H9 (cell line): ENCODE data around the gene KIAA1586. TPM values are rescaled to one million over a fixed set of nuclear protein-coding genes. Genes with fewer than 3 reads are reported as not detected.

Source experiments
- DNase-seq: peaks from one replicate; pipeline ENCODE4 v3.0.0-alpha.2; 2017
- H2AFZ ChIP-seq: one replicate; pipeline ENCODE4 v1.6.1; 2013; ENCODE audit warnings: mild to moderate bottlenecking, low read length, control low read depth, moderate library complexity
- H2AK5ac ChIP-seq: 2 replicates; pipeline ENCODE4 v1.6.1; 2013; ENCODE audit warnings: low read length, control low read depth, mixed read lengths; ENCODE audit not compliant: insufficient read length
- H2BK120ac ChIP-seq: one replicate; pipeline ENCODE4 v1.6.1; 2013; ENCODE audit warnings: low read depth, mild to moderate bottlenecking, low read length, control low read depth, inconsistent platforms; ENCODE audit not compliant: poor library complexity, severe bottlenecking
- H2BK12ac ChIP-seq: 2 replicates; pipeline ENCODE4 v1.6.1; 2013; ENCODE audit warnings: low read length, control low read depth, mixed read lengths, low read depth; ENCODE audit not compliant: insufficient read length
- H2BK15ac ChIP-seq: 2 replicates; pipeline ENCODE4 v1.6.1; 2013; ENCODE audit warnings: low read depth, low read length, control low read depth
- H2BK20ac ChIP-seq: one replicate; pipeline ENCODE4 v1.6.1; 2013; ENCODE audit warnings: low read depth, mild to moderate bottlenecking, low read length, control low read depth, inconsistent platforms; ENCODE audit not compliant: poor library complexity, severe bottlenecking
- H2BK5ac ChIP-seq: 2 replicates; pipeline ENCODE4 v1.6.1; 2013; ENCODE audit warnings: low read length, control low read depth, mixed read lengths; ENCODE audit not compliant: insufficient read length
- H3K14ac ChIP-seq: 2 replicates; pipeline ENCODE4 v1.6.1; 2013; ENCODE audit warnings: low read length, control low read depth; ENCODE audit not compliant: insufficient read depth
- H3K18ac ChIP-seq: 2 replicates; pipeline ENCODE4 v1.6.1; 2013; ENCODE audit warnings: low read depth, mild to moderate bottlenecking, mixed read lengths, low read length, control low read depth; ENCODE audit not compliant: insufficient read length
- H3K23ac ChIP-seq: 2 replicates; pipeline ENCODE4 v1.6.1; 2013; ENCODE audit warnings: low read length, control low read depth, mixed read lengths, low read depth; ENCODE audit not compliant: insufficient read length
- H3K23me2 ChIP-seq: 2 replicates; pipeline ENCODE4 v1.6.1; 2013; ENCODE audit warnings: low read depth, mild to moderate bottlenecking, mixed read lengths, low read length, control low read depth; ENCODE audit not compliant: insufficient read length, poor library complexity, severe bottlenecking
- H3K27ac ChIP-seq: 2 replicates; pipeline ENCODE4 v1.5.1; 2013; ENCODE audit warnings: low read length, control low read depth, mixed read lengths, low read depth; ENCODE audit not compliant: insufficient read length
- H3K27me3 ChIP-seq: 2 replicates; pipeline ENCODE4 v1.6.1; 2013; ENCODE audit warnings: low read length, control low read depth, inconsistent platforms; ENCODE audit not compliant: insufficient read depth
- H3K4ac ChIP-seq: 2 replicates; pipeline ENCODE4 v1.6.1; 2013; ENCODE audit warnings: low read depth, mild to moderate bottlenecking, control low read depth, inconsistent platforms, low read length, moderate library complexity
- H3K4me1 ChIP-seq: 2 replicates; pipeline ENCODE4 v1.6.1; 2013; ENCODE audit warnings: low read length, control low read depth, inconsistent platforms; ENCODE audit not compliant: insufficient read depth
- H3K4me2 ChIP-seq: 2 replicates; pipeline ENCODE4 v1.6.1; 2013; ENCODE audit warnings: low read length, control low read depth, mixed read lengths; ENCODE audit not compliant: insufficient read length, insufficient read depth
- H3K56ac ChIP-seq: 2 replicates; pipeline ENCODE4 v1.6.1; 2013; ENCODE audit warnings: low read depth, mild to moderate bottlenecking, mixed read lengths, low read length, control low read depth; ENCODE audit not compliant: insufficient read length
- H3K79me1 ChIP-seq: 2 replicates; pipeline ENCODE4 v1.6.1; 2013; ENCODE audit warnings: low read depth, mild to moderate bottlenecking, moderate library complexity, low read length, control low read depth, inconsistent platforms; ENCODE audit not compliant: insufficient read depth, poor library complexity, severe bottlenecking
- H3K79me2 ChIP-seq: 2 replicates; pipeline ENCODE4 v1.6.1; 2013; ENCODE audit warnings: low read length, control low read depth, inconsistent platforms; ENCODE audit not compliant: insufficient read depth
- H3K9ac ChIP-seq: 2 replicates; pipeline ENCODE4 v1.6.1; 2013; ENCODE audit warnings: low read length, control low read depth, mixed read lengths; ENCODE audit not compliant: insufficient read length; ENCODE audit errors: extremely low read depth
- H3K9me3 ChIP-seq: one replicate; pipeline ENCODE4 v1.6.1; 2013; ENCODE audit warnings: low read depth, low read length, inconsistent platforms; ENCODE audit not compliant: control insufficient read depth
- H3T11ph ChIP-seq: one replicate; pipeline ENCODE4 v1.6.1; 2013; ENCODE audit warnings: mild to moderate bottlenecking, low read length, control low read depth, inconsistent platforms
- H4K20me1 ChIP-seq: one replicate; pipeline ENCODE4 v1.6.1; 2013; ENCODE audit not compliant: control insufficient read depth, insufficient read length, insufficient read depth
- H4K5ac ChIP-seq: 2 replicates; pipeline ENCODE4 v1.6.1; 2013; ENCODE audit warnings: low read depth, mild to moderate bottlenecking, mixed read lengths, low read length, control low read depth; ENCODE audit not compliant: insufficient read length
- H4K8ac ChIP-seq: replicated peaks from 2 replicates; pipeline ENCODE4 v1.6.1; 2013; ENCODE audit warnings: low read length, control low read depth, mixed read lengths, low read depth; ENCODE audit not compliant: insufficient read length
- H4K91ac ChIP-seq: 2 replicates; pipeline ENCODE4 v1.6.1; 2013; ENCODE audit warnings: low read depth, mild to moderate bottlenecking, moderate library complexity, mixed read lengths, low read length, control low read depth; ENCODE audit not compliant: insufficient read length
- H3K27ac Mint-ChIP-seq, 3 experiments: 2 replicates in 2 of 3; 3 replicates in 1 of 3; pipeline ENCODE4 v1.8.0; 2020 to 2021; ENCODE audit warnings: mixed read lengths in 3 of 3, mild to moderate bottlenecking in 1 of 3, moderate library complexity in 1 of 3
- H3K27me3 Mint-ChIP-seq: 2 replicates; pipeline ENCODE4 v1.8.0; 2021; ENCODE audit warnings: low read depth, mild to moderate bottlenecking, moderate library complexity, mixed read lengths
- H3K36me3 Mint-ChIP-seq, 3 experiments: 2 replicates in 2 of 3; 3 replicates in 1 of 3; pipeline ENCODE4 v1.8.0; 2020 to 2021; ENCODE audit warnings: low read depth in 3 of 3, mixed read lengths in 3 of 3; ENCODE audit not compliant: insufficient read depth in 1 of 3
- H3K4me1 Mint-ChIP-seq, 2 experiments: 2 replicates each; pipeline ENCODE4 v1.8.0; 2020; ENCODE audit warnings: mixed read lengths in 2 of 2
- H3K4me3 Mint-ChIP-seq, 2 experiments: 2 replicates in 1 of 2; 3 replicates in 1 of 2; pipeline ENCODE4 v1.8.0; 2020 to 2021; ENCODE audit warnings: mild to moderate bottlenecking in 2 of 2, mixed read lengths in 2 of 2, moderate library complexity in 1 of 2
- H3K9me3 Mint-ChIP-seq, 2 experiments: 2 replicates in 1 of 2; 3 replicates in 1 of 2; pipeline ENCODE4 v1.8.0; 2020; ENCODE audit warnings: mild to moderate bottlenecking in 2 of 2, mixed read lengths in 2 of 2, moderate library complexity in 1 of 2
- CTCF ChIP-seq: fragments of 200-600 bp; sonication (generic); conservative IDR thresholded peaks from 3 replicates; pipeline ENCODE4 v1.8.0; 2021; ENCODE audit warnings: antibody characterized with exemption, mild to moderate bottlenecking
- WGBS: extraction: QIAGEN DNeasy Blood & Tissue Kit; methylation state at CpG from one replicate; pipeline ENCODE4 v1.1.7; 2013; ENCODE audit warnings: missing lambda C conversion rate, low lambda C conversion rate, mixed read lengths; ENCODE audit not compliant: insufficient read length; ENCODE audit errors: extremely low coverage; 5-methylcytosine and 5-hydroxymethylcytosine counted together
- total RNA-seq: library from RNA; stranded (reverse); gene quantifications from 2 replicates; pipeline ENCODE4 v1.2.1, GENCODE V29; 2021

Gene KIAA1586
- total RNA-seq, 1 experiment from 2014 or later, result 33.3 TPM

GRCh38 chr6:57086843-57087242 lies 40.4 kb downstream of the KIAA1586 start:
- Histone ChIP-seq H4K5ac (no peak overlapping the region), H3K23ac (no peak overlapping the region), H3T11ph (no peak overlapping the region), H3K79me1 (no peaks in the 10 kb centered on the region), H2BK20ac (no peak overlapping the region), H3K4me2 (no peak overlapping the region), H3K4ac (no peak overlapping the region), H3K18ac (no peak overlapping the region), H2BK15ac (no peak overlapping the region), H2BK5ac (no peak overlapping the region), H2AFZ (no peak overlapping the region), H2BK12ac (no peak overlapping the region), H2BK120ac (no peak overlapping the region), H4K20me1 (no peaks in the 10 kb centered on the region), H4K8ac (no peak overlapping the region), H3K79me2 (peaks cover under 1% of the 10 kb centered on the region; the same call in 1 of the 2 replicates), H3K27me3 (no peaks in the 10 kb centered on the region), H3K4me1 (no peaks in the 10 kb centered on the region), H3K9me3 (no peaks in the 10 kb centered on the region), H3K14ac (no peak overlapping the region), H2AK5ac (no peak overlapping the region), H4K91ac (no peak overlapping the region), H3K9ac (no peak overlapping the region), H3K23me2 (peaks cover 3% of the 10 kb centered on the region), H3K27ac (no peak overlapping the region), H3K56ac (no peak overlapping the region)
- peaks cover 28 to 33% of the 10 kb centered on the region in 2 experiments for H3K4me1 Mint-ChIP-seq
- H3K36me3 Mint-ChIP-seq, result peaks cover 4 to 7% (median 6%) of the 10 kb centered on the region in 3 experiments; a peak in 5 of 7 replicates
- no CpG with 5 or more reads among the region's 1 CpG for WGBS
- no peak for DNase-seq
- no peak overlapping the region; a peak in 1 of 7 replicates for H3K27ac Mint-ChIP-seq
- no peaks in the 10 kb centered on the region for H3K27me3 Mint-ChIP-seq
- H3K9me3 Mint-ChIP-seq, result no peaks in the 10 kb centered on the region
- no peak for TF ChIP-seq CTCF
- no peak overlapping the region for H3K4me3 Mint-ChIP-seq
